Measurements from ENCODE around the gene PARD3. TPM values are rescaled to one million over a fixed set of nuclear protein-coding genes. Genes with fewer than 3 reads are reported as not detected.
A peak's percentile ranks its signal among the peaks of the same experiment; 100 is the strongest.
"Not testable (repeated sequence)": the region's sequence is repeated elsewhere in the genome, so short reads cannot be mapped to it uniquely, and the experiment has no call there.

Gene PARD3
- polyA plus RNA-seq, 6 donors from 2014 or later = 0.05 to 0.36 (median 0.16) TPM; not detected in 3

- DNase-seq; H3K27me3 Mint-ChIP-seq; H3K9me3 Mint-ChIP-seq; H3K27ac Mint-ChIP-seq; H3K36me3 Mint-ChIP-seq; H3K4me3 Mint-ChIP-seq; H3K4me1 Mint-ChIP-seq; ATAC-seq (ENCODE audit: low read depth in 2 of 2): not testable (repeated sequence)
These were observed 28.4 kb upstream of the PARD3 start for GRCh38 chr10:34843470-34843869.

DNA sequence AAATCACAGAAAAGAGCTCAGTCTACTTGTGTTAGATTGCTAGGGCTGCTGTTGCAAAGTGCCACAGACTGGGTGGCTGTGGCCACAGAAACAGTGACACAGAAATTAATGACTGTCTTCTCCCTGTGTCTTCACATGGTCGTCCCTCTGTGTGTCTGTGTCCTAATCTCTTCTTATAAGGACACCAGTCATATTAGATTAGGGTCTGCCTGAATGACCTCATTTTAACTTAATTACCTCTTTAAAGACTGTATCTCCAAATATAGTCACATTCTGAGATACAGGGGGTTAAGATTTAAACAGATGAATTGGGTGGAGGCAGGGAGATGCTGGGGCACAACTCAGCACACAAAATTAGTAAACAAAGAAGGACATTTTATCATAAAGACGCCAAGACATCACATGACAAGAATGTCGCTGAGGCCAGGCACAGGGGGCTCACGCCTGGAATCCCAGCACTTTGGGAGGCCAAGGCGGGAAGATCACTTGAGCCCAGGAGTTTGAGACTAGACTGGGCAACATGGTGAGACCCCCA lies 23.3 kb upstream of the PARD3 start:
- Mint-ChIP-seq H3K36me3 (no peaks in the 10 kb centered on the region), H3K4me1 (no peaks in the 10 kb centered on the region), H3K27ac (no peak overlapping the region)

GRCh38 chr10:34835908-34836508 lies 20.9 kb upstream of the PARD3 start:
- Mint-ChIP-seq H3K4me1 (no peaks in the 10 kb centered on the region), H3K9me3 (peaks cover 0 to 9% (median 4%) of the 10 kb centered on the region in 7 donors), H3K4me3 (no peak overlapping the region), H3K36me3 (no peaks in the 10 kb centered on the region), H3K27me3 (no peaks in the 10 kb centered on the region), H3K27ac (no peak overlapping the region)
- no peak for DNase-seq
- ATAC-seq (ENCODE audit: low read depth in 2 of 2) = no peak

More for the DNA sequence above, 23.3 kb upstream of the PARD3 start:
- Mint-ChIP-seq H3K9me3 (peaks cover 0 to 9% (median 4%) of the 10 kb centered on the region in 7 donors), H3K27me3 (peaks cover 0 to 5% (median 0%) of the 10 kb centered on the region in 3 donors), H3K4me3 (no peak overlapping the region)
- ATAC-seq (ENCODE audit: low read depth in 2 of 2) = no peak
- no peak for DNase-seq

DNA sequence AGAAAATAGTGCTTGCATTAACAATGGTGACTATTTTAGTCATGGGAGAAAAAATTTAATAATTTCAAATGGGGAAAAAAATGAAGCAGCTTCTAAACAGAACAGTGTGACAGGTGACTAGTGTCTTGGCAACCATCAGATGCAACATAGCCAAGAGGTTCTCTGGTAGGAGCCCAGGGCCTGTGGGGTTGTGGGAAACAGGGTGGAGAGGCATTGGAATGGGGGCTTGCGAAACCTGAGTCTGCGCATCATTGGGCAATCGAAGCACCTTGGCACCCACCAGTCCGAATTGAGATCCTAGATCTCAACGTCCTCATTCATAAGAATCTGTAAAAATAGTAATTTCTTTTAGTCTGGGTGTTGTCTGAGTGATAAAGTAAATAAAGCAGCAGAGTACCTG lies 19.2 kb upstream of the PARD3 start:
- Mint-ChIP-seq H3K4me3 (no peak overlapping the region), H3K9me3 (peaks cover 0 to 9% (median 4%) of the 10 kb centered on the region in 7 donors), H3K4me1 (no peaks in the 10 kb centered on the region), H3K36me3 (no peaks in the 10 kb centered on the region), H3K27ac (peak overlapping the region in 1 of 6 donors; percentile 70), H3K27me3 (no peaks in the 10 kb centered on the region)
- DNase-seq = no peak
- ATAC-seq (ENCODE audit: low read depth in 2 of 2) = no peak

GRCh38 chr10:34830217-34830822 lies 15.2 kb upstream of the PARD3 start:
- H3K4me1 Mint-ChIP-seq = no peaks in the 10 kb centered on the region
- H3K4me3 Mint-ChIP-seq = no peak overlapping the region
- no peak for ATAC-seq (ENCODE audit: low read depth in 2 of 2)
- H3K27me3 Mint-ChIP-seq = peaks cover 0 to 13% (median under 1%) of the 10 kb centered on the region in 3 donors
- peaks cover 0 to 2% (median 0%) of the 10 kb centered on the region in 7 donors for H3K9me3 Mint-ChIP-seq
- peak overlapping the region in 1 of 6 donors; percentile 12 for H3K27ac Mint-ChIP-seq
- H3K36me3 Mint-ChIP-seq = no peaks in the 10 kb centered on the region
- DNase-seq = no peak

- Mint-ChIP-seq H3K4me1 (no peaks in the 10 kb centered on the region), H3K27me3 (peaks cover 7 to 26% (median 8%) of the 10 kb centered on the region in 3 donors), H3K4me3 (no peak overlapping the region), H3K27ac (no peak overlapping the region), H3K36me3 (no peaks in the 10 kb centered on the region), H3K9me3 (peaks cover 0 to 2% (median 0%) of the 10 kb centered on the region in 7 donors)
- no peak for DNase-seq
- no peak for ATAC-seq (ENCODE audit: low read depth in 2 of 2)
These were observed 12.0 kb upstream of the PARD3 start for GRCh38 chr10:34826857-34827766.

GRCh38 chr10:34826221-34826620 lies 11.1 kb upstream of the PARD3 start:
- H3K4me3 Mint-ChIP-seq = no peak overlapping the region
- H3K27ac Mint-ChIP-seq = no peak overlapping the region
- no peak for DNase-seq
- H3K4me1 Mint-ChIP-seq = no peaks in the 10 kb centered on the region
- no peaks in the 10 kb centered on the region for H3K36me3 Mint-ChIP-seq
- H3K9me3 Mint-ChIP-seq = peaks cover 0 to 4% (median 0%) of the 10 kb centered on the region in 7 donors
- ATAC-seq (ENCODE audit: low read depth in 2 of 2) = no peak
- peaks cover 7 to 26% (median 8%) of the 10 kb centered on the region in 3 donors for H3K27me3 Mint-ChIP-seq

GRCh38 chr10:34825414-34825813 lies 10.3 kb upstream of the PARD3 start:
- H3K36me3 Mint-ChIP-seq = no peaks in the 10 kb centered on the region
- H3K4me3 Mint-ChIP-seq = no peak overlapping the region
- DNase-seq (no peak), ATAC-seq (ENCODE audit: low read depth in 2 of 2) (no peak)
- H3K4me1 Mint-ChIP-seq = no peaks in the 10 kb centered on the region
- peaks cover 7 to 26% (median 8%) of the 10 kb centered on the region in 3 donors for H3K27me3 Mint-ChIP-seq
- no peak overlapping the region for H3K27ac Mint-ChIP-seq
- peaks cover 0 to 4% (median 0%) of the 10 kb centered on the region in 7 donors for H3K9me3 Mint-ChIP-seq

DNA sequence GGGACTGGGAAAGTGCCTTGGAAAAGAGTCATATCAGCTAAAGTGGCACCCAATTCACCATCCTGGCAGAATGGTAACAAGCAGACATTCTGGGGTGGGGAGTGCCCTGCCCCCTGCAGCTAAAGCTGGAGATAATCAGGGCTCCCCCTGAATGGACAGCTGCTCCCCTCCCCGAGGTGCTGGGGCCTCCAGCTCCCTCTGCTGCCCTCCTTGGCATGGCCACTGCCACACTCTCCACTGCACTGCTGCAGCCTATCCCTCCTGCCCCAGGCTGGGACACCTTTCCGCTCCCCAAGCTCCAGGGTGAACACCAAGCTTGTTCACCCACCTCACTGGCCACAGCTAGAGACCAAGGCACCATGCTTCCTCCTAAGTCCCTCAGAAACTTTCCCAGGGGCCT lies 9.8 kb upstream of the PARD3 start:
- Mint-ChIP-seq H3K4me1 (no peaks in the 10 kb centered on the region), H3K4me3 (no peak overlapping the region), H3K27me3 (peaks cover 7 to 26% (median 9%) of the 10 kb centered on the region in 3 donors), H3K9me3 (peaks cover 0 to 4% (median 0%) of the 10 kb centered on the region in 7 donors), H3K27ac (no peak overlapping the region), H3K36me3 (no peaks in the 10 kb centered on the region)
- ATAC-seq (ENCODE audit: low read depth in 2 of 2) (no peak), DNase-seq (no peak)

GRCh38 chr10:34821587-34822585 lies 6.8 kb upstream of the PARD3 start:
- no peak overlapping the region for H3K27ac Mint-ChIP-seq
- peaks cover 0 to 3% of the 10 kb centered on the region in 2 donors for H3K36me3 Mint-ChIP-seq
- DNase-seq (no peak), ATAC-seq (ENCODE audit: low read depth in 2 of 2) (no peak)
- H3K9me3 Mint-ChIP-seq = peaks cover 0 to 4% (median 0%) of the 10 kb centered on the region in 7 donors
- peaks cover 15 to 50% (median 32%) of the 10 kb centered on the region in 3 donors for H3K27me3 Mint-ChIP-seq
- H3K4me1 Mint-ChIP-seq = no peaks in the 10 kb centered on the region
- H3K4me3 Mint-ChIP-seq = no peak overlapping the region

DNA sequence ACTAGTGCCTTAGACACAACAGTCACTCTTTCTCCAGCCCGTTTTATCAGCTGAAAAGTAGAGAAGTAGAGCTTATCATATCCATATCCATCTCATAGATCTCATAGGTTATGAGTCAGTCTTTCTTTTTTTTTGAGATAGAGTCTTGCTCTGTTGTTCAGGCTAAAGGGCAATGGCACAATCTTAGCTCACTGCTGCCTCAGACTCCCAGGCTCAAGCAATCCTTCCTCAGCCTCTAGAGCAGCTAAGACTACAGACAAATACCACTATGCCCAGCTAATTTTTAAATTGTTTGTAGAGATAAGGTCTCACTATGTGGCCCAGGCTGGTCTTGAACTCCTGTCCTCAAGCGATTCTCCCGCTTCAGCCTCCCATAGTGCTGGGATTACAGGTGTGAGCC lies 2.5 kb upstream of the PARD3 start:
- Mint-ChIP-seq H3K4me1 (peaks cover 0 to 16% (median 13%) of the 10 kb centered on the region in 3 donors), H3K9me3 (peaks cover 0 to 4% (median 0%) of the 10 kb centered on the region in 7 donors), H3K27ac (no peak overlapping the region), H3K36me3 (peaks cover 0 to 3% of the 10 kb centered on the region in 2 donors), H3K4me3 (no peak overlapping the region), H3K27me3 (peaks cover 36 to 52% (median 46%) of the 10 kb centered on the region in 3 donors)
- ATAC-seq (ENCODE audit: low read depth in 2 of 2) = no peak
- no peak for DNase-seq

- DNase-seq (no peak), ATAC-seq (ENCODE audit: low read depth in 2 of 2) (no peak)
- Mint-ChIP-seq H3K4me3 (peak overlapping the region in 4 of 8 donors; percentile 69 to 83 (median 74)), H3K36me3 (peaks cover 0 to 3% of the 10 kb centered on the region in 2 donors), H3K27me3 (peaks cover 38 to 58% (median 52%) of the 10 kb centered on the region in 3 donors), H3K4me1 (peaks cover 0 to 16% (median 13%) of the 10 kb centered on the region in 3 donors), H3K9me3 (peaks cover 0 to 4% (median 0%) of the 10 kb centered on the region in 7 donors), H3K27ac (no peak overlapping the region)
These were observed 2.0 kb upstream of the PARD3 start for GRCh38 chr10:34817054-34817453.

Data from naive B cell (primary cell).